Suppressor macrophage treated with lipopolysaccharide for 1 hour (primary cell): ENCODE results near the gene TMEM234.

Experiments
- DNase-seq, 3 donors: peaks; one replicate each; pipeline ENCODE4 v3.0.0-alpha.2; 2020 to 2022

Gene TMEM234

DNA sequence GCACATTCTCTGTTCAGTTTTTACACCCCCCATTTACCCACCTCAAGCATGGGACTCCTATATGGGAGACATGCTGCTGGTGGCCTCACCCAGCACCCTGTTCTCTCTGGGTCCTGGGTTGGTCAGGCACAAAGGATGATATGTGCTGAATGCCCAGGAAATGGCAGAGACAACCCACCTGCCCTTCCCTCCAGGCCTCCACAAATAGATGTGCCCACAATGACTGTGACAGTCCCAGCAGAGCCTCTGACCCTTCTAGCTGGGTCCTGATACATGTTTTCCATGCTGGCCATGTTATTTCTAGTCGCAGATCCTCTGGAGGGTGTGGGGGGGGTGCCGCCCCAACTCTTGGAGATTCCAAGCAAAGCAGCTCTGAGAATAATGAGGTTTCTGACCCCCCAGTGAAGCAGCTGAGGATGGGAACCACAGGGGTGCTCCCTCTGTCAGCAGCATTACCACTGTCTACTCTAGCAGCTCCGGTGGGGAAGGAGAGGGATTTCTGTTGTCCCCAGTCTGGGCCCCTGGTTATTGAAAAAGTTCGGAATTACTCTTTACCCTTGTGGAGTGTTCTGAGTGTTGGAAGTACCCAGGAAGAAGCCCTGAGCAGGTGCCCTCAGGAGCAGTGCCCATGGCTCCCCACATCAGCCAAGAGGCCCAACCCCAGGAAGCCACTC is 23.0 kb downstream of the TMEM234 start:
- no peak for DNase-seq

GRCh38 chr1:32198237-32199042 is 23.7 kb downstream of the TMEM234 start:
- DNase-seq = no peak

- DNase-seq = no peak
Measured at GRCh38 chr1:32197837-32198236, 24.3 kb downstream of the TMEM234 start.

DNA sequence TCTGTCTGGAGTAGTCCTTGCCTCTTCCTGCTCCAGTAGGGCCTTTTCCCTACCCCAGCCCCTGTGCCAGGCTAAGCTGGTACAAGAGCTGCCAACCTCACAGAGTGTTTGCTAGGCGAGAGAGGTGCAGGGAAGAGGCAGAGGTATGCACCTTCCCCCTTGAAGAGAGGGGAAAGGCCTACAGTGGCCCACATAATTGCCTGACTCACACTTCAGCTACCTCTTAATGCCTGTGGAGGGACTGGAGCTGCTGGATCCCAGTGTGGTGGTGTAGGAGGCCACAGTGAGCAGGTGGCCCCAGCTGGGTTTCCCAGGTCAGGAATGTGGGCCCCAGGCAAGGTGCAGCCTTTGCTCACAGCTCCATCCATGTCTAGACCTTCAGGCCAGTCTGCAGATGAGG is 25.1 kb downstream of the TMEM234 start:
- no peak for DNase-seq

GRCh38 chr1:32195972-32196823 is 26.0 kb downstream of the TMEM234 start:
- DNase-seq = no peak

GRCh38 chr1:32195531-32195930 is 26.6 kb downstream of the TMEM234 start:
- DNase-seq = no peak

GRCh38 chr1:32194984-32195383 is 27.2 kb downstream of the TMEM234 start:
- DNase-seq = no peak

DNA sequence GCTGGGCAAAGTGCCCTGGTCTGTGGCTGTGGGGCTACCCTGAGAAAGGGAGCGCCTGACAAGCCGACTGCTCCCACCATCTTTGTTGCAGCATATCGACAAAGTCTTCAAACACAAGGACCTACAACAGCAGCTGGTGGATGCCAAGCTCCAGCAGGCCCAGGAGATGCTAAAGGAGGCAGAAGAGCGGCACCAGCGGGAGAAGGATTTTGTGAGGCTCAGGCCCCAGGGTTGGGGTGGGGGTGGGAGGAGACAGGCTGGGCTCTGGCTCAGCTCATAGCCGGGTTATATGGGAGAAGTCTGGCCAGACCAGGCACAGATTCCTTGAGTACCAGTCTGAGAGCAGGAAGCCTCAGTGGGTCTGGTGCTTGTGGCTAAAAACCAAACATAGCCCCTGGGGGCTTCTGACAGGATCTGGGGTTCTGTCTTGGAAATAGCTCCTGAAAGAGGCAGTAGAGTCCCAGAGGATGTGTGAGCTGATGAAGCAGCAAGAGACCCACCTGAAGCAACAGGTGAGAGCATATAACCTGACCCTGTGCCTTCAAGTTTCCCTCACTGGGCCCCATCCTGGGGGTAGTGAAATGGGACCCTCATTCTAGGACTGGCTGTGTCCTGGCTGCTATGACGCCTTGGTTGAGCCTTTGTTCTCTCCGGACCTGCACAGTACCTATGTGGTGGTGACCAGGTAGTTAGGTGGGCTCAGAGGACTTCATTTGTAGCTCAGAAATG is 29.8 kb downstream of the TMEM234 start:
- no peak for DNase-seq

GRCh38 chr1:32187850-32188249 is 34.3 kb downstream of the TMEM234 start:
- DNase-seq = no peak

- no peak for DNase-seq
Measured at GRCh38 chr1:32186491-32186890, 35.7 kb downstream of the TMEM234 start.

GRCh38 chr1:32186077-32186476 is 36.1 kb downstream of the TMEM234 start:
- no peak for DNase-seq

DNA sequence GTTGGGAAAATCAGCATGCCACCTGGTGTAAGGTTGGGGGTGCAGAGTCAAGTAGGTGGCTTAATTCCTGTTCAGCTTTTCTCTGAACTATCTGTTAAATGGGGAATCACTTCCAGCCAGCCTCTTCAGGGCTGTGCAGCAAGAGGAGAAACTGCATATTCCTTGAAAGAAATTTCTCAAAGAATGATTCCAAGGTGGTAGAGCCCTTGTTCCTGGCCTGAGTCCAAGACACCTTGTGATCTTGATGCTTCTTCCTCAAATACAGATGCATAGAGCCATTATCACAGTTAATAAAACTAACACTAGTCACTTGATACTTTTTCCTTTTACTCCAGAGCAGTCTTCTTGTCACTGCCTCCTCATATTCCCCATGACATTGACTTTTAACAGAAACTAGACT is 37.5 kb downstream of the TMEM234 start:
- DNase-seq = peak in 2 of 3 donors; percentile 23 to 28

GRCh38 chr1:32182060-32182459 is 40.1 kb downstream of the TMEM234 start:
- DNase-seq = no peak

DNA sequence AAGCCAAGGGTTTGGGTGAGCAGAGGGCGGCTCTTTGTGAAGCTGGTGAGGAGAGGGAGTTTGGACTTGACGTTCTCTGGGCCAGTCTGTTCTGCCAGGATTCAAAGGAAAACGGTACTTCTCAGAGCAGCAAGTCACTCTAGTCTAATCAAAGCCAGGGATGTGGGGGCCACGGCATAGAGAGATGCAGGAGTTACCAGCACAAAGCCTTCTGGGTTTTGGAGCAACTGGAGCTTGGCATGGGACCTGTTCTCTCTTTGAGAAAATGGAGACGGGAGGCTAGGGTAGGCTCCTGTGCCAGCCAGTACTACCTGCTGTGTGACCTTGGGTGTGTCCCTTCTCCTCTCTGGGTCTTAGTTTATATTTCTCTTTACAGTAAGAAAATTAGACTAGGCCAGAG is 40.6 kb downstream of the TMEM234 start:
- DNase-seq = no peak

DNA sequence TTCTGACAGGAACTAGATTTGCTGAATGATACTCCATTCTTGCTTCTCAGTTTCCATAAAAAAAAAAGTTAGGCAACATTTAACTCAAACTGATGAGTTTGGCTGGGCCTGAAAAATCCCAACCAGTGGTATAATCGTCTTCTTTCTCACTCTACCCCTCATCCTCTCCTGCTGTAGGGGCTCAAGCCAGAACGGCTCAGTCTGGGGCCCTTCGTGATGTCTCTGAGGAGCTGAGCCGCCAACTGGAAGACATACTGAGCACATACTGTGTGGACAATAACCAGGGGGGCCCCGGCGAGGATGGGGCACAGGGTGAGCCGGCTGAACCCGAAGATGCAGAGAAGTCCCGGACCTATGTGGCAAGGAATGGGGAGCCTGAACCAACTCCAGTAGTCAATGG is 41.1 kb downstream of the TMEM234 start:
- DNase-seq = no peak

DNA sequence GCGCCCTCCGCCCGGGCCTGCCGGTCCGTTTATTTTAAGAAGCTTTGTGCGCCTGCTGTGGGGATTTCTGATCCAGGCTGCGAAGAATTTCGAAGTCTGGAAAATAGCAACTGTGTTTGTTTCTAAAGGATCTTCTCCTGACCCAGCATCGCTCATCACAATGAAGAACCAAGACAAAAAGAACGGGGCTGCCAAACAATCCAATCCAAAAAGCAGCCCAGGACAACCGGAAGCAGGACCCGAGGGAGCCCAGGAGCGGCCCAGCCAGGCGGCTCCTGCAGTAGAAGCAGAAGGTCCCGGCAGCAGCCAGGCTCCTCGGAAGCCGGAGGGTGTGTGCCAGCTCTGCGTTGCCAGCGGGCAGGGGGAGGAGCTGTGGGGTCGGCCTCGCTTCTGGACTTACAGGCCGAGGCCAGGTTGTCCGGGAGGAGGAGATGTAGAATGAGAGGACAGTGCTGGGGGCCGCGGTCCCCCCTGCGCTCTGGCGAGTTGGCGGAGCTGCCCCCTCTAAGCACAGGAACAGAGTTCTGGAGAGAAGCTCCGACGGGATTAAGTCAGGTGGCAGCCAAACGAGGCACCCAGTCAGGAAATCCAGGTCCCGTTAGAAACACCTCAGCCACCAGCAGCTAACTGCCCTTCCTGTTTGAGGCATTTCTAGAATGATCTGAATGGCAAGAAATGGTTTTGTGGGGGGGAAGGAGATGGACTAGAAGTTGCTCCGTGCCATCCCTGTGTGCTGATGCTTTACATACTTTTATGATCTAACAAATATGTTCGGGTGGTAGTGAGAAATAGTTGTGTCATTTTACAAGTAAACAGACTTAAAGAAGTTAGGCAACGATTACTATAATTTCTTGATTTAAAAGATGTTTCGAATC is 41.7 kb downstream of the TMEM234 start:
- DNase-seq = peak; percentile 47 to 69 (median 63)

- peak; percentile 94 to 99 (median 97) for DNase-seq
Measured at GRCh38 chr1:32179443-32180185, 42.5 kb downstream of the TMEM234 start, which contains the start of gene TXLNA. TSS of gene TXLNA (plus strand) at chr1:32179675. CDS start at chr1:32180346, 671 bp downstream.

GRCh38 chr1:32179193-32179442 is 43.0 kb downstream of the TMEM234 start:
- DNase-seq = no peak

DNA sequence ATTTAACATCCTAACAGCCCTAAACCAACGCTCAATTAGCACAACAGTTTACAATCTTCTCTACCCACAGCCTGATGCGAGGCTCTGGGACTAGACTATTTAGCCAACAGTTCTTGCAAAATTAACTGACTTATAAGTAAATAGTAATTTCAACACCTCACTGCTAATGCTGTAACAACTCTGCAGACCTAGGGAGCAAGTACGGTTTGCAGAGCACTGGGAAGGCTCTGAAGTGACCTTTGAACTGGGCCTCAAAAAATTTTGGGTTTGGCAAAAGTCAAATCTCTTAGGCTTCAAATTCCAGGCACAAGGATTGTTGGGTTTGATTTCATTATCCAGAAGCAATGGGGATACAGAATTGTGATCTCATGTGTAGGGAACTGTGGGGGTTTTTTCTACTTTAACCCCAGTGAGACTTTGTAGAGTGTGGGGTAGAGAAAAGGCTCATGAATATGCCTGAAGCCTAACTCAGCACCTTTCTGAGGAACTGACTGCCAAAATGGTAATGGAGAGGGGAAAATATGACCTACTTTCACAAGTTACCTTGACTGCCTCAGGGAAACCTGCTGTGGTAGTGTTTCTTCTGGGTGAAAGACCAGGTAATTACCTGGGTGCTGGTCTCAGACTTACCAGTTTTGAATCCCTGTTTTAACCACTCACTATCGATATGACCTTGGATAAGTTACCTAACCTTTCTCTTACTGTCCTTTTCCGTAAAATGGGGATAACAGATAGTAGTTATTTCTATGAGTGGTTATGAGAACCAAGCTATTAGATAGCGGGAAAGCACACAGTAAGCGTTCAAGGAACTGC is 43.6 kb downstream of the TMEM234 start:
- DNase-seq = peak; percentile 26 to 39 (median 38)

- DNase-seq = no peak
Measured at GRCh38 chr1:32172621-32173245, 49.4 kb downstream of the TMEM234 start.
